PFSK-1 (cell line): ENCODE measurements around the gene LGALS12.

Experiments used
- POLR2AphosphoS5 ChIP-seq: IDR thresholded peaks from 2 replicates; pipeline ENCODE4 v1.6.1; 2012; ENCODE audit warnings: low read depth, mild to moderate bottlenecking, control low read depth, low read length, moderate library complexity
- SIN3A ChIP-seq: IDR thresholded peaks from 2 replicates; pipeline ENCODE4 v1.6.1; 2012; ENCODE audit warnings: mild to moderate bottlenecking, low read length, moderate library complexity, borderline replicate concordance; ENCODE audit not compliant: insufficient read depth
- TAF1 ChIP-seq: IDR thresholded peaks from 2 replicates; pipeline ENCODE4 v1.6.1; 2012; ENCODE audit warnings: low read length, control low read depth, borderline replicate concordance; ENCODE audit not compliant: insufficient read depth
- TF ChIP-seq, protein P1 (sequence below), 2 experiments: IDR thresholded peaks; 2 replicates each; pipeline versions ENCODE4 v1.6.1 to v1.8.0; 2011 to 2012; ENCODE audit warnings: low read depth in 2 of 2, low read length in 2 of 2, control low read depth in 1 of 2, inconsistent platforms in 1 of 2, mild to moderate bottlenecking in 1 of 2, moderate library complexity in 1 of 2; ENCODE audit not compliant: insufficient read depth in 1 of 2

GRCh38 chr11:63512816-63513215 lies 6.9 kb downstream of the LGALS12 start:
- TF ChIP-seq, protein P1, sequence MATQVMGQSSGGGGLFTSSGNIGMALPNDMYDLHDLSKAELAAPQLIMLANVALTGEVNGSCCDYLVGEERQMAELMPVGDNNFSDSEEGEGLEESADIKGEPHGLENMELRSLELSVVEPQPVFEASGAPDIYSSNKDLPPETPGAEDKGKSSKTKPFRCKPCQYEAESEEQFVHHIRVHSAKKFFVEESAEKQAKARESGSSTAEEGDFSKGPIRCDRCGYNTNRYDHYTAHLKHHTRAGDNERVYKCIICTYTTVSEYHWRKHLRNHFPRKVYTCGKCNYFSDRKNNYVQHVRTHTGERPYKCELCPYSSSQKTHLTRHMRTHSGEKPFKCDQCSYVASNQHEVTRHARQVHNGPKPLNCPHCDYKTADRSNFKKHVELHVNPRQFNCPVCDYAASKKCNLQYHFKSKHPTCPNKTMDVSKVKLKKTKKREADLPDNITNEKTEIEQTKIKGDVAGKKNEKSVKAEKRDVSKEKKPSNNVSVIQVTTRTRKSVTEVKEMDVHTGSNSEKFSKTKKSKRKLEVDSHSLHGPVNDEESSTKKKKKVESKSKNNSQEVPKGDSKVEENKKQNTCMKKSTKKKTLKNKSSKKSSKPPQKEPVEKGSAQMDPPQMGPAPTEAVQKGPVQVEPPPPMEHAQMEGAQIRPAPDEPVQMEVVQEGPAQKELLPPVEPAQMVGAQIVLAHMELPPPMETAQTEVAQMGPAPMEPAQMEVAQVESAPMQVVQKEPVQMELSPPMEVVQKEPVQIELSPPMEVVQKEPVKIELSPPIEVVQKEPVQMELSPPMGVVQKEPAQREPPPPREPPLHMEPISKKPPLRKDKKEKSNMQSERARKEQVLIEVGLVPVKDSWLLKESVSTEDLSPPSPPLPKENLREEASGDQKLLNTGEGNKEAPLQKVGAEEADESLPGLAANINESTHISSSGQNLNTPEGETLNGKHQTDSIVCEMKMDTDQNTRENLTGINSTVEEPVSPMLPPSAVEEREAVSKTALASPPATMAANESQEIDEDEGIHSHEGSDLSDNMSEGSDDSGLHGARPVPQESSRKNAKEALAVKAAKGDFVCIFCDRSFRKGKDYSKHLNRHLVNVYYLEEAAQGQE (IDR thresholded peaks at IDR 0.05; ENCODE audit: insufficient read depth in 1 of 2, low read depth in 2 of 2, low read length in 2 of 2), result no peak
- TF ChIP-seq POLR2AphosphoS5 (no peak), SIN3A (no peak), TAF1 (no peak)
